Osteoblast (primary cell): ENCODE data around the gene CDT1. TPM values are rescaled to one million over a fixed set of nuclear protein-coding genes. Genes with fewer than 3 reads are reported as not detected.

ENCODE experiments used
- DNase-seq: peaks from one replicate; pipeline ENCODE4 v3.0.0; 2011; ENCODE audit warnings: low spot score, mixed read lengths; ENCODE audit not compliant: insufficient read length; ENCODE audit errors: missing footprints
- H2AFZ ChIP-seq: 2 replicates; pipeline ENCODE4 v1.6.0; 2011; ENCODE audit warnings: mild to moderate bottlenecking, low read length
- H3K27ac ChIP-seq: 2 replicates; pipeline ENCODE4 v1.5.1; 2011; ENCODE audit warnings: mild to moderate bottlenecking, low read depth, low read length, moderate library complexity
- H3K27me3 ChIP-seq: 2 replicates; pipeline ENCODE4 v1.6.0; 2012; ENCODE audit warnings: mild to moderate bottlenecking, control low read depth, inconsistent platforms, low read length, moderate library complexity; ENCODE audit not compliant: insufficient read depth
- H3K36me3 ChIP-seq: 2 replicates; pipeline ENCODE4 v1.5.1; 2011; ENCODE audit warnings: mild to moderate bottlenecking, low read length, control low read depth, moderate library complexity; ENCODE audit not compliant: insufficient read depth
- H3K4me1 ChIP-seq: 2 replicates; pipeline ENCODE4 v1.5.1; 2011; ENCODE audit warnings: mild to moderate bottlenecking, low read length, control low read depth, moderate library complexity; ENCODE audit not compliant: insufficient read depth
- H3K4me2 ChIP-seq: 2 replicates; pipeline ENCODE4 v1.6.0; 2011; ENCODE audit warnings: mild to moderate bottlenecking, low read length; ENCODE audit not compliant: insufficient read depth
- H3K4me3 ChIP-seq: fragments of 200-600 bp; sonication (generic); 3 replicates; pipeline ENCODE4 v1.5.1; 2012; ENCODE audit warnings: mild to moderate bottlenecking, low read length, inconsistent platforms; ENCODE audit not compliant: insufficient read depth
- H3K79me2 ChIP-seq: 2 replicates; pipeline ENCODE4 v1.6.0; 2012; ENCODE audit warnings: mild to moderate bottlenecking, low read length, control low read depth, inconsistent platforms; ENCODE audit not compliant: insufficient read depth
- H3K9me3 ChIP-seq: 2 replicates; pipeline ENCODE4 v1.5.1; 2011; ENCODE audit warnings: low read depth, low read length, control low read depth
- H4K20me1 ChIP-seq: 2 replicates; pipeline ENCODE4 v1.6.0; 2012; ENCODE audit warnings: mild to moderate bottlenecking, low read length, control low read depth; ENCODE audit not compliant: insufficient read depth
- CTCF ChIP-seq: IDR thresholded peaks from 2 replicates; pipeline ENCODE4 v1.5.1; 2011; ENCODE audit warnings: mild to moderate bottlenecking, low read depth, low read length, moderate library complexity; ENCODE audit errors: extremely low read depth
- total RNA-seq: library from RNA; depleted of rRNA; stranded (reverse); fragments of >200 nt; gene quantifications from 2 replicates; pipeline ENCODE4 v1.2.3, GENCODE V29; 2012

CDT1 gene
- total RNA-seq, 1 donor = 2.9 TPM

- H3K4me1 ChIP-seq = no peaks in the 10 kb centered on the region
- H3K27me3 ChIP-seq = no peaks in the 10 kb centered on the region
- DNase-seq = no peak
- no peaks in the 10 kb centered on the region for H3K36me3 ChIP-seq
- no peak overlapping the region for H3K27ac ChIP-seq
- TF ChIP-seq CTCF = no peak
- H2AFZ ChIP-seq = no peak overlapping the region
- no peaks in the 10 kb centered on the region for H4K20me1 ChIP-seq
- no peak overlapping the region for H3K4me2 ChIP-seq
- H3K4me3 ChIP-seq = no peak overlapping the region
- H3K79me2 ChIP-seq = no peaks in the 10 kb centered on the region
- H3K9me3 ChIP-seq = no peaks in the 10 kb centered on the region
Measured at GRCh38 chr16:88828711-88829110, 25.1 kb downstream of the CDT1 start.

GRCh38 chr16:88830258-88830657 is 26.7 kb downstream of the CDT1 start:
- DNase-seq = no peak

GRCh38 chr16:88830783-88831182 is 27.2 kb downstream of the CDT1 start:
- TF ChIP-seq CTCF = no peak
- Histone ChIP-seq H3K36me3 (no peaks in the 10 kb centered on the region), H3K4me2 (no peak overlapping the region), H3K79me2 (no peaks in the 10 kb centered on the region), H4K20me1 (no peaks in the 10 kb centered on the region), H3K27me3 (no peaks in the 10 kb centered on the region), H3K4me1 (no peaks in the 10 kb centered on the region), H3K9me3 (no peaks in the 10 kb centered on the region), H2AFZ (no peak overlapping the region), H3K27ac (no peak overlapping the region), H3K4me3 (no peak overlapping the region)
- no peak for DNase-seq

More at GRCh38 chr16:88830258-88830657, 26.7 kb downstream of the CDT1 start:
- no peaks in the 10 kb centered on the region for H3K4me1 ChIP-seq
- no peaks in the 10 kb centered on the region for H3K9me3 ChIP-seq
- no peaks in the 10 kb centered on the region for H3K36me3 ChIP-seq
- H3K4me3 ChIP-seq = no peak overlapping the region
- no peak overlapping the region for H2AFZ ChIP-seq
- H3K27me3 ChIP-seq = no peaks in the 10 kb centered on the region
- no peak for TF ChIP-seq CTCF
- H4K20me1 ChIP-seq = no peaks in the 10 kb centered on the region
- H3K27ac ChIP-seq = no peak overlapping the region
- no peak overlapping the region for H3K4me2 ChIP-seq
- H3K79me2 ChIP-seq = no peaks in the 10 kb centered on the region

- Histone ChIP-seq H3K4me2 (no peak overlapping the region), H3K9me3 (no peaks in the 10 kb centered on the region), H4K20me1 (no peaks in the 10 kb centered on the region), H2AFZ (no peak overlapping the region), H3K27me3 (no peaks in the 10 kb centered on the region), H3K4me3 (no peak overlapping the region), H3K4me1 (no peaks in the 10 kb centered on the region), H3K36me3 (no peaks in the 10 kb centered on the region), H3K79me2 (no peaks in the 10 kb centered on the region), H3K27ac (no peak overlapping the region)
- DNase-seq = peak; percentile 95
- TF ChIP-seq CTCF = no peak
Measured at GRCh38 chr16:88831838-88832237, 28.2 kb downstream of the CDT1 start.
